GM21786 (cell line): Measurements from ENCODE around the gene ZDHHC17.

Experiments used
- ATAC-seq: cut with Tn5 transposase; IDR thresholded peaks from one replicate; pipeline ENCODE4 v1.9.1; 2021; ENCODE audit not compliant: unreplicated experiment

ZDHHC17 gene

GRCh38 chr12:76876696-76877229 is 112.8 kb downstream of the ZDHHC17 start:
- no peak for ATAC-seq

DNA sequence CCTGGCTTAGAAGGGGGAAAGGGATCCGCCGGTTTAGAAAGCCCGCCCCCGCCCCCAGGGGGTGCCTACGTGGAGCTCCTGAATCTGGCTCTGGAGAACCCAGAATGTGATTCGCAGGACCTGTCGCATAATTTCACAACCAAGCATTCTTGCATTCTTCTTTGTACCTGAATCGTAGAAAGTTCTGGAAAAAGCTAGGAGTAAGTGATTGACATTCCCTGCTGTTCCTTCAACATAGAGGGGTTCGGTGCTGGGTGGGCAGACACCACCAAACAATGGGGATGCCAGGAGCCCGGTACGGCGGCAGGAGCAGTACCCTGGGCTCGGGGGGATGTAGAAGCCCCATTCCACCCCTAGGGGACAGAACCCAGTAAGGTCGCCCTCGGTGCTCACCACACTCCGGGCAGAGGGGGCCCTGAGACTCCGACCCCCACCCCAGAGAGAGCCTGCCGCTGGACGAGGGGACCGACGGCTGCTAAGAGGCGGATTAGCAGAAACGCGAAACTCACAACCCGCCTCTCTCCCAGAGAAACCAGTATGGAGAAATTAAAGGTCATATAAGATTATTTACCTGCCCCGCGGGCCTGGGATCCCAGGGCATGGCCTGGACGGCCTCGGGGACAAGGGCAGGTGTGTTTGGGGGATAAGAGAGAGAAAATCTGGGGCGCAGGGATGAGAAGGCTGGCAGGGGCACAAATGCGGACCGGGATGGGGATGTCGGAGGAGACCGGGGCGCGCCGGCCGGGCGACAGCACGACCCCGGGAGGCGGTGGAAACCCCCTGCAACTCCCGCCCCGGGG is 114.4 kb downstream of the ZDHHC17 start:
- peak; percentile 30 for ATAC-seq

DNA sequence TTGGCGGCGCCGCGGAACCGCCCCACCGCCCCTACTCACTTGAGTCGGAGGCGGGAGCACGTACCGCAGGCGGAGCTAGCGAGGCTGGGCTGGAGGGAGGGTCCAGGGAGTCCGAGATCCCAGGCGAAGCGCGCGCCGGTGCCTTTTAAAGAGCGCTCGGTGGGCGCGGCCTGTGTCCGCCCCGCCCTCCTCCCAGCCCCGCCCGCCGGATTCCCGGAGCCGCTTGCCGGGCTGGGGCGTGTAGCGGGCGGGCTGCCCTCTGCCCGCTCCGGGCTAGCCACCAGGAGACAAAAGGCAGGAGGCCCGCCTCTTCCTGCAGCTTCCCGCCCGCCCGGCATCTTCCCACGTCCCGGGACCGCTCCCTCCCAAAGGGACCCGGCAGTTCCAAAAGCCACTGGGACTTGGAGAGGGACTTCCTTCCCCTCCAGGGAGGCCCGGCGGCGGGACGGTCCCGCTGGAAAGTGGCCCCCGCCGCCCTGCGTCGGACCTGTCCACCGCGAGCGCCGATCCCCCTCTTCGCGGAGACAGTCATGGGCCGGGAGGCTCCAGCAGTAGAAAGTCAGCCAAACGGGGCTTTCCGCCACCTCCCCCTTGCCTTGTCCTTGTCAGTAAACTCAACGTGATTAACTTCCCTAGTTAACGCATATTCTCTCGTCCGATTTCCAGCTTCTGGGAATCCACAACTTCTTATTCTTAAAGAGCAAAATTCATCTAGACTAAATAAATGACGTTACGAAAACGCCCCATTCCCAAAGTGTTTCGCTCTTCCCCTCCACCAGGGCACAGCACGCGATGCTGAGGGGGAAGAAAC is 115.2 kb downstream of the ZDHHC17 start, which contains the start of gene CSRP2:
Gene CSRP2 (minus strand): TSS at position 121 of the 811 bp plus-strand sequence. CDS start 12,759 bp downstream, outside the sequence.
- peak; percentile 90 for ATAC-seq

GRCh38 chr12:76879710-76880518 is 116.0 kb downstream of the ZDHHC17 start:
- ATAC-seq, result no peak

DNA sequence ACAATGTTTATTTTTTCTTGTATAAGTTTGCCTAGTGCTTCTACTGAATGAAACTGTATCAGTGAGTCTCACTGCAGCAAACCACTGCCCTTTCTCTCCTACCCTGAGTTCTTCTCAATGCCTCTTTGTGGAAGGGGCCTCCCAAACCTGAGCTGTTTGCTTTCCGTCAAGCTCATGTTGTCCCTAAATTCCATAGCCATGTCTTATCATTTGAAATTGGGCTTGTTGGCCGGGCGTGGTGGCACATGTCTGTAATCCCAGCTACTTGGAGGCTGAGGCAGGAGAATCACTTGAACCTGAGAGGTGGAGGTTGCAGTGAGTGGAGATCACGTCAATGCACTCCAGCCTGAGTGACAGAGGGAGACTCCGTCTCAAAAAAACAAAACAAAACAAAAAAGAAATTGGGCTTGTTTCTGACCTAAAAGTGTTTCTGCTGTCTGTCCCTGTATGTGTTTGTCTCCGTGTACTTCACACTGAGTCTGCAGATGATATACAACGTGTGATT is 116.7 kb downstream of the ZDHHC17 start:
- no peak for ATAC-seq

GRCh38 chr12:76881142-76881541 is 117.2 kb downstream of the ZDHHC17 start:
- ATAC-seq, result no peak

DNA sequence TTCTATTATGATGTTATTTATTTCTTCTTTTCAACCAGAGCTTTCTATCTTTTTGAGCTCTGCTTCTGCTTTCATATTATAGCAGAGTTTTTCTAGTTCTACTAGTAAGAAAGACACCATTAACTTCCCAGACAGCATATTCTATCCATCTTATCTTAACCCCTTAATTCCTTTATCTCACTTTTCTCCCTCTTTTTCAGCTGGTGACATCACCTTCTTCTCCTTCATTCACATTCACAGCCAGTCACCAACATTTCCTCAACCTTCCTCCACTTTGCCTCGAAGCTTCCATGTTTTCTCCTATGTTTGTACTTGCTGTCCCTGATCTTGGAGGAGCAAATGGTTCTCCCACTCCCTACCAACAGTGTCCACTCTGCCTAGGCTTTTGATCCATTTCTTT is 118.5 kb downstream of the ZDHHC17 start:
- no peak for ATAC-seq

- ATAC-seq, result no peak
Measured at GRCh38 chr12:76883151-76883550, 119.2 kb downstream of the ZDHHC17 start.

DNA sequence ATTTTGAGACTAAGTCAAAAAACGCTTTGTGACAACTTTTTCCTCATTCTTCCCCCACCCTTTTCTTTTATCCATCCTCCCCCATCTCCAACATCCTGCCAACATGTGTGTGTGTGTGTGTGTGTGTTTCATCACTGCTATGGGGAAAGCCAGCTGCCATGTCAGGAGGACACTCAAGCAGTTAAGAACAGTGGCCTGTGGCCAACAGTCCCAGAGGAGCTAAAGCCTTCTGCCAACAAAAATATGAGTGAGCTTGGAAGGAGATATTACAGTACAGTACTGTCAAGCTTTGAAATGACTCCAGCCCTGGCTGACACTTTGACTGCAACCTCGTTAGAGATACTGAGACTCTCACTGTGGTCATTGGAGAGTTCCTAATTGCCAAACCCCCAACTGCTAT is 119.9 kb downstream of the ZDHHC17 start:
- no peak for ATAC-seq

DNA sequence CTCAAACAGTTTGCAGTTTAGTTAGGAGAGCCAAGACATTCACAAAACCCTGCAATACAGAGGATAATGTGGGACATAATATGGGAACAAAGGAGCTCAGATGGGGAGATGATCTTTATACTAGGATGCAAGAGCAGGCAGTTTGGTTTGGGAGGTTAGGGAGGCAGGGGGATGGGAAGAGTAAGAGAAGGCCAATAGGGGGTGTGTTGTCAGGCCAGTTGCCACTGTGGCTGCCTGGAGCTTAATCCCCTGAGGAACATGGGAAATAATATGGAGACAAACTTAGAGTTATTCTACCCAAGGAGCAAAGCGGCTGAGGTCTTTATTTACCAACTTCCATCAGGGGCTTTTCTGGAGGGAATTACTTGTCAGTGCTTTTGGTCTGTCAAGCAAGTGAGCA is 124.9 kb downstream of the ZDHHC17 start:
- ATAC-seq, result no peak

GRCh38 chr12:76890151-76891143 is 126.5 kb downstream of the ZDHHC17 start:
- ATAC-seq, result no peak

DNA sequence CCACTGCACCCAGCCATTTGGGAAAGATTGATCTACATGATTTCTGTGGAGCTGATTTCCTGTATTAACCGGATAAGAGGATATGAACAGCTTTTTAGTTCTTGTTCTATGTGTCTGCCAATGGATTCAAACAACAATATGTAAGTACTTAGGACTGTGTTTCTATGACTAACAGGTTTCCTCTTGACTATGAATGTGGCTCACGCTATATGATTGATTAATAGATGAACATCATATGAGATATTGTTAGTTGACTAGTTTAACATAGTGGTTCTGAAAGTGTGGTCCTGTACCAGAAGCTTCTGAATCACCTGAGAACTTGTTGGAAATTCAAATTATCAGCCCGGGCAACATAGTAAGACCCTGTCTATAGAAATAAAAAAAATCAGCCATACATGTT is 127.7 kb downstream of the ZDHHC17 start:
- ATAC-seq, result no peak

DNA sequence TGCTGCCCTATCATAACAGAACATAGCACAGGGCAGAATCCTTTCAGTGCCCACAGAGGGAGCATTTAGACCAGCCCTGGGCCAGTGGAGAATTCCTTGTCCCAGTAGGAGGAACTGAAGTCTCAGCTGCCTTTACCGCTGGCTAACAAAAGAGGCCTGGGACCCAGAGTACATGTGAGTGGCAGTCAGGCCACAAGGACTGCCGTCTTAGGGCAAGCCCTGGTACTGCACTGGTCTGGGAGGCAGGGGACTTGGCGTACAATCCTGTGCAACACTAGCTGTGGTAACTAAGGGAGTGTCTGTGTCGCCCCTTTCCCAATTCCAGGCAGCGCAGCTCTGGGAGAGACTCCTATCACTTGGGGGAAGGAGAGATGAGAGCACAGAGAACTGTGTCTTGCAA is 131.9 kb downstream of the ZDHHC17 start:
- ATAC-seq, result no peak

- no peak for ATAC-seq
Measured at GRCh38 chr12:76896274-76896673, 132.4 kb downstream of the ZDHHC17 start.

GRCh38 chr12:76898442-76898841 is 134.5 kb downstream of the ZDHHC17 start:
- ATAC-seq, result no peak

DNA sequence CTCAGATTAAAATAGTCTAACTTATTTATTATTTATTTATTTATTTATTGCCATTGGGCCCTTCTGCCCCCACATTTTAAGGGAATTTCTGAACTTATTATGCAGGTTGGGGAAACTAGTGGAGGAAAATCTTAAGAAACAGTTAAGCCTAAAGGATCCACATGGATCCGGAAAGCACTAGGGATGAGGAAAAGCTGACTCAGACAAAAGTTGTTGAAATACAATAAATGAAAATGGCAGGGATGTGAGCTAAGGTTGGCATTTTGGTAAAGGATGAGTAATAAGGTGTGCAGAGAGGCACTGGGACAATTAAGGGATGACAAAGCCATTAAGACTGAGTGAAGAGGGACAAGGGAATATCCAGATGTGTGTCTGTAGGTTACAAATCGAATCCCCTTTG is 135.6 kb downstream of the ZDHHC17 start:
- ATAC-seq, result no peak

DNA sequence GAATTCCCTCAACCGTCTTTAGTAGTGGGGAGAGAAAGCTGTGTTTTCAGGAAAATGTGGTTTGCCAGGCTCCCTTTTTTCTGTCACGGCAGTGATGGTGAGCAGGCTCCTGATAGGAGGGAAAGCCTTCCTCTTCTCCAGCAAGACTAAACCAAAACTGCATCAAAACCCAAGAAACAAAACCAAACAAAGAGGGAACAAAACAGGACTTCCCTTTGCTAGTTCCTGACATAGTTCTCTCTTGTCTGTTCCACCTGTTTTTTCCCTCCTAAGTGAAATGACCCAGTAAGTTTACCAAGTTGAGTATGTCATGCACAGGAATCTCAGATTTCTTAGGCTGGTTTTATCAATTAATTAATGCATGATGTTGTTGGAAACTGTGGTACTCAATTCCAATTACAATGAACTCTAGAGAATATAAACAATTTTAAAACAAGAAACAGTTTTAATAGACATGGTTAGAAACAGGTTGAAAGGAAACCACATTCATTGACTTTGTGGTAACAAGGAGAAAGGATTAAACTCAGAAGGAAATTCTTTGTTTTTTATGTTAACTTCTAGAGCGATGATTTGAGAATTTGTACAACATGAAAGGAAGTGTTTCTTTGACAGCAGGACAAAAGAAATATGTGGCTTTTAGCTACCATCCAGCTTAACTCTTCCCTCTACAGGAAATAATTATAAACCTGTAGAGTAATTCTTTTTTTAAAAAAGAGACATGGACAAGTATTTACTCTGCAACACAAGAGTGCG is 137.9 kb downstream of the ZDHHC17 start:
- ATAC-seq, result no peak
